B cell (primary cell): ENCODE measurements around the gene DUSP5. TPM values are rescaled to one million over a fixed set of nuclear protein-coding genes. Genes with fewer than 3 reads are reported as not detected.
A peak's percentile ranks its signal among the peaks of the same experiment; 100 is the strongest.

Experiments used
- ATAC-seq: fragments of 200-7000 bp; cut with Tn5 transposase; one replicate; pipeline ENCODE4 v1.10.0; 2021; ENCODE audit warnings: low read depth, mild to moderate bottlenecking, moderate number of reproducible peaks, moderate library complexity
- CTCF ChIA-PET: fragments of 350-600 bp; sonication (Branson Sonifier 250); formaldehyde crosslinking; loops from one replicate; lab custom pipeline; 2021; ENCODE audit warnings: antibody characterized with exemption, inconsistent platforms; lab: Charles Lee
- POLR2A ChIA-PET: fragments of 350-600 bp; sonication (Branson Sonifier 250); formaldehyde crosslinking; loops from one replicate; lab custom pipeline; 2021; ENCODE audit warnings: antibody characterized with exemption; lab: Charles Lee
- DNase-seq: peaks from one replicate; pipeline ENCODE4 v3.0.0; 2013
- H2AFZ ChIP-seq: 2 replicates; pipeline ENCODE4 v1.6.1; 2012; ENCODE audit warnings: mild to moderate bottlenecking, low read depth, low read length; ENCODE audit not compliant: insufficient read depth, poor library complexity, severe bottlenecking
- H3K27ac ChIP-seq, 2 donors: 1 replicate in 1 of 2; 2 replicates in 1 of 2; pipeline ENCODE4 v1.5.1; 2012 to 2013; ENCODE audit warnings: low read length in 2 of 2, mild to moderate bottlenecking in 2 of 2, moderate library complexity in 1 of 2
- H3K27me3 ChIP-seq, 4 experiments: fragments of 200-600 bp in 1 of 4; sonication (generic) in 1 of 4; replicated peaks in 1 of 4; 1 replicate in 2 of 4; 2 replicates in 2 of 4; pipeline versions ENCODE4 v1.6.1 to v1.7.0; 2013 to 2016; ENCODE audit warnings: low read length in 3 of 4, mild to moderate bottlenecking in 2 of 4, mixed read lengths in 1 of 4, moderate library complexity in 1 of 4; ENCODE audit not compliant: insufficient read depth in 4 of 4, control insufficient read depth in 3 of 4; ENCODE audit errors: control extremely low read depth in 1 of 4
- H3K36me3 ChIP-seq, 2 experiments: replicated peaks in 1 of 2; 1 replicate in 1 of 2; 2 replicates in 1 of 2; pipeline versions ENCODE4 v1.6.1 to v1.7.1; 2013; ENCODE audit warnings: low read length in 1 of 2; ENCODE audit not compliant: insufficient read depth in 2 of 2, control insufficient read depth in 1 of 2; ENCODE audit errors: control extremely low read depth in 1 of 2, extremely low read depth in 1 of 2
- H3K4me1 ChIP-seq, 2 donors: fragments of 200-600 bp in 1 of 2; sonication (generic) in 1 of 2; 1 replicate in 1 of 2; 2 replicates in 1 of 2; pipeline versions ENCODE4 v1.5.1 to v1.6.1; 2013 to 2017; ENCODE audit warnings: low read length in 2 of 2; ENCODE audit not compliant: control insufficient read depth in 2 of 2, insufficient read depth in 2 of 2
- H3K4me2 ChIP-seq: replicated peaks from 2 replicates; pipeline ENCODE3; 2012; ENCODE audit warnings: mild to moderate bottlenecking, low read depth, low read length; ENCODE audit not compliant: poor library complexity, severe bottlenecking
- H3K4me3 ChIP-seq, 5 experiments: fragments of 200-600 bp in 1 of 5; sonication (generic) in 1 of 5; 1 replicate in 3 of 5; 2 replicates in 2 of 5; pipeline versions ENCODE4 v1.5.1 to v1.7.0; 2011 to 2016; ENCODE audit warnings: low read length in 4 of 5, mild to moderate bottlenecking in 4 of 5, low read depth in 2 of 5, control low read depth in 1 of 5, moderate library complexity in 1 of 5; ENCODE audit not compliant: insufficient read depth in 1 of 5; ENCODE audit errors: control extremely low read depth in 1 of 5, extremely low read depth in 1 of 5
- H3K79me2 ChIP-seq: fragments of 200-600 bp; sonication (generic); one replicate; pipeline ENCODE4 v1.6.0; 2016; ENCODE audit warnings: low read length; ENCODE audit not compliant: control insufficient read depth, insufficient read depth
- H3K9ac ChIP-seq: fragments of 200-600 bp; sonication (generic); 2 replicates; pipeline ENCODE4 v1.6.1; 2017; ENCODE audit warnings: mild to moderate bottlenecking, low read length, moderate library complexity
- H3K9me3 ChIP-seq, 3 donors: one replicate each; pipeline versions ENCODE4 v1.6.1 to v1.7.1; 2013; ENCODE audit warnings: low read length in 2 of 3; ENCODE audit not compliant: control insufficient read depth in 2 of 3, insufficient read depth in 1 of 3; ENCODE audit errors: control extremely low read depth in 1 of 3
- H4K20me1 ChIP-seq: 2 replicates; pipeline ENCODE4 v1.6.0; 2012; ENCODE audit warnings: mild to moderate bottlenecking, low read length; ENCODE audit not compliant: insufficient read depth, control insufficient read depth, poor library complexity, severe bottlenecking
- H3K27ac Mint-ChIP-seq: one replicate; pipeline ENCODE4 v1.8.0; 2021; ENCODE audit warnings: mixed read lengths
- H3K27me3 Mint-ChIP-seq: one replicate; pipeline ENCODE4 v1.8.0; 2021; ENCODE audit warnings: mixed read lengths
- H3K4me1 Mint-ChIP-seq: one replicate; pipeline ENCODE4 v1.8.0; 2021; ENCODE audit warnings: mixed read lengths
- H3K4me3 Mint-ChIP-seq: one replicate; pipeline ENCODE4 v1.8.0; 2021; ENCODE audit warnings: mixed read lengths
- H3K9me3 Mint-ChIP-seq: one replicate; pipeline ENCODE4 v1.8.0; 2022; ENCODE audit warnings: mixed read lengths; ENCODE audit not compliant: insufficient read depth
- CTCF ChIP-seq: fragments of 200-600 bp; IDR thresholded peaks from one replicate; pipeline ENCODE4 v1.8.0; 2022; ENCODE audit warnings: antibody characterized with exemption, mild to moderate bottlenecking
- EZH2 ChIP-seq: IDR thresholded peaks from 2 replicates; pipeline ENCODE4 v1.6.1; 2012; ENCODE audit warnings: borderline replicate concordance, low read depth, mild to moderate bottlenecking, moderate library complexity, low read length; ENCODE audit not compliant: insufficient read depth, poor library complexity, severe bottlenecking
- WGBS: methylation state at CpG from one replicate; pipeline ENCODE4 v1.1.5; 2013; ENCODE audit warnings: missing lambda C conversion rate; ENCODE audit not compliant: insufficient coverage; 5-methylcytosine and 5-hydroxymethylcytosine counted together
- intact Hi-C: fragments of 100-400 bp; cut with micrococcal nuclease; formaldehyde crosslinking; loops from one replicate; pipeline ENCODE4 v1.10.0; 2022
- polyA plus RNA-seq: library from polyadenylated mRNA; depleted of rRNA; stranded (reverse); fragments of >200 nt; gene quantifications from 2 replicates; pipeline ENCODE4 v1.2.3, GENCODE V29; 2012
- total RNA-seq, 2 donors: library from RNA; stranded (reverse); fragments of 120-200 nt in 1 of 2; gene quantifications; 1 replicate in 1 of 2; 2 replicates in 1 of 2; pipeline versions ENCODE4 v1.2.3 to v1.2.4, GENCODE V29; 2013 to 2022

DUSP5 gene
- total and polyA plus RNA-seq, 2 donors (not counting 1 experiment from before 2014, with no cell fraction given): 10.0 to 71.0 TPM

- Histone ChIP-seq H3K4me1 (peaks cover 41 to 55% of the 10 kb centered on the region in 2 donors), H3K27me3 (peaks cover 0 to 14% (median 2%) of the 10 kb centered on the region in 4 experiments), H4K20me1 (peaks cover 29% of the 10 kb centered on the region), H3K9ac (peak overlapping the region; percentile 73), H3K9me3 (no peaks in the 10 kb centered on the region), H3K4me2 (peak overlapping the region; percentile 93), H3K36me3 (no peaks in the 10 kb centered on the region), H2AFZ (peak overlapping the region; percentile 17), H3K27ac (no peak overlapping the region), H3K4me3 (peak overlapping the region in 4 of 5 experiments; percentile 57 to 71 (median 60)), H3K79me2 (peaks cover 17% of the 10 kb centered on the region)
- Mint-ChIP-seq H3K4me3 (peak overlapping the region; percentile 91), H3K27ac (peak overlapping the region; percentile 70), H3K9me3 (no peaks in the 10 kb centered on the region), H3K4me1 (peaks cover 60% of the 10 kb centered on the region), H3K27me3 (peaks cover 6% of the 10 kb centered on the region)
- ChIA-PET POLR2A (interaction anchor here (0.6 to 2.4 kb wide), 3 partner anchors 86 to 144 kb away, joined by 5 to 12 read pairs (median 5); no protein-coding TSS in a partner anchor), CTCF (interaction anchor here (0.6 to 10.3 kb wide), 8 partner anchors 10 to 193 kb away, joined by 3 to 87 read pairs (median 4); partner anchors contain the start of gene SMNDC1)
- TF ChIP-seq CTCF (no peak), EZH2 (no peak)
- intact Hi-C loops: loop anchor here (1.0 to 5.0 kb wide), 3 partner anchors 49 to 361 kb away; no protein-coding TSS in a partner anchor
- ATAC-seq (peak; percentile 22), DNase-seq (peak; percentile 78)
- WGBS: 2% methylated on average over 99 of the region's 107 CpGs
These were observed 627 bp downstream of the DUSP5 start for GRCh38 chr10:110498087-110498981.
